ENCODE measurements around the gene PRUNE2.

The PRUNE2 gene

DNA sequence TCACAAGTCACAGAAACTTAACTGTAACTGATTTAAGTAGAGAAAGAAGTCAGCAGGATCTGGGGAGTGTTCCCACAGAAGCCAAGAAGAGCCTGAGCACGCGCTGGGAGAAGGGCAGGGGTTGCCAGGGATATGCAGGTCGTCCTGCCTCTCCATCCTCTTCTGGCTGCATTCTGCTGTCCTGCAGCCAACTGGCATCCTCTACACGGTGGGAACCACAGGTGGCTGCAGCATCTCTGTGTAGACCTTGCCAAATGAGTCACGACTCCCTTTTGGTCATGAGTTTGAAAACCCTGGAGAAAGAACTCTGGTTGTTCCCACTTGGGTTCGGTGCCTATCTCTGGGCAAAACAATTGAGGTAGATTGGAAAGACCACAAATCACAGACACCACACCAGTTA lies 180.0 kb downstream of the PRUNE2 start:
- DNase-seq, result no peak

DNA sequence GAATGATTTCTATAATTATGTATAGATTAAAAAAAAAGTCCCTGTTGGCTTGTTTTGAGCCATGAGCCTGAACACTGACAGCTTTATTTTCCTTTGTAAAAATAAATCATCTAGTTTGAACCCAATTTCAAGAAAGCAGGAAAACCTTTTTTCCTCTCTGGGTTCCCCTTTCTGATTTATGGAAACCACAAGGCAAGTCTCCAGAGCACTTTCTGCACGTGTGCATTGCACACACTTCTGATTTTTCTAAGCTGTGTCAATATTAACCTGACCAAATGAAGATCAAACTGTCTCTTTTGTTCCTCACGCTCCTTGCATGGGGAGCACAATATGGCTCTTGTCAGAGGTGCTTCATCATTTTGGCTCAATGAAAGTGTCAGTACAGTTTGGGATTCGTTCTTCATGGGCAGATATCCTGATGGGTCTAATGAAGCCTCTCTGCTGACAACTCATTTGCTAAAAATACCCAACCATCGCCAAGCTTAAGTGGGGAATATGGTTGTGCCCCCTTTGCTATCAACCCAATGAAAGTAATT lies 180.8 kb downstream of the PRUNE2 start:
- DNase-seq, result no peak

DNA sequence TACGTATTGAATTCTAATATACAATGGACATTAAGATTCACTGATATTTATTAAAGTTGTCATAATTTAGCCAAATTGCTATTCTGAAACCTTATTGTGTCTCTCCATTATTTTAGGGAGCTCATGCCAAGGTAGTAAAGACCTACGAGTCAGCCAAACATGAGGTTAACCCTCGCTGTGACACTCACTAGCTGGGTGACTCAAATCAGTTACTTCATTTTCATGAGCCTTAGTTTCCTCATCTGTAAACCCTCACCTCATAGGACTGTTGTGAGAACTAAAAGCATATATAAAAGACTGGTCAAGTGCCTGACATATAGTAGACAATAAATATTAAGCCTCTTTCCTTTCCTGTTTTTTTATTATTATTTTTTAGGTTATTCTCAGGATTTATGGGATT lies 185.7 kb downstream of the PRUNE2 start:
- no peak for DNase-seq

DNA sequence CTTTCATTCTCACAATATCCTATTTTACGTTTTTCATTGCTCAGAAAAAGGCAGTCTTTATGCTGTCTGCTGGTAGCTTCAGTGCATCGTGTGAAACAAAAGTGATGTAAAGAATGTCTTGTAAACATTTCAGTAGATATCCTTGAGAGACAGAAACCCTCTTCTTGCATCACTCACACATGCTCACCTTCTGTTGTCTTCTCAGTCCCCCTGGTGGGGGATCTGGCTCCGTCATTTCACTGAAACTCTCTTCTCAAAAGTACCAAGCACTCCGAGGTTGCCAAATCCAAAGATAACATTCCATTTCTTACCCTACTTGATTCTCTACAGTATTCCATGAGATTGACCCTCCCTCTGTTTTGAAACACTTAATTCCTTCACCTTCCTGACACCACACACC lies 187.7 kb downstream of the PRUNE2 start:
- no peak for DNase-seq

DNA sequence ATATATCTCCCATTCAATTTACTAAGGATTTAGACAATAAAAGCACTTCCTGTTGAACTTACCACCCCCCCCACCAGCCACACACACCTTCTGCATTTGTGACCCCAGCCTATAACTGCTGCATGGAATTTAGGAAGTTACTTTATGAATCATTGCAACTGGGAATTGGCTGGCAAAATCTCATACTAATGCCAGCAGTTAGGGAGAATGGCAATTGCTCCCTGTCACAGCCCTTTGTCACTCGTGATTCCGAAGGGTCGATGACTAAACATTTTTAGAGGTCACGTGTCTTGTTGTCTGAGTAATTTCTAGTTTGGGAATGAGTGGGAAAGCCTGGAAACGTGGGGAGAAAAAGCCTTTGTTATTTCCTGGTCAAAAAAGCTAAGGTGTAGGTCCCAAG lies 188.3 kb downstream of the PRUNE2 start:
- no peak for DNase-seq

DNA sequence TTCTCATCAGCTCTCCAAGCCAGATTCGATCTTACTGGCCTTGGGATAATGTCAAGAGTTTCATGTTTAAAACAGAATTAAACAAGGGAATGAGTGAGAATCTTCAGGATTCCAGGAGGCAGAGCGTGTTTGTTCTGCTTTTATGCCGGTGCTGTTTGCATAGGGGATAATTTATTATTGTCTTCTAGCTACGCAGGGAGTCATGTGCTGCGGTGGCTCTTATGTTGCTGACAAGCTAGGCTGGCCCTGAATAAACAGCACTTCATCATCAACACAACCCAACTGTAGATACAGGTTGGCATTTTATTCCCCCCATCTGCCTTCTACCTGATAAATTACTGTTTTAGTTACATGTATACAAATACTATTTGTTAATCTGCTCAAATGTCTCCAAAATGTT lies 188.7 kb downstream of the PRUNE2 start:
- DNase-seq, result no peak

DNA sequence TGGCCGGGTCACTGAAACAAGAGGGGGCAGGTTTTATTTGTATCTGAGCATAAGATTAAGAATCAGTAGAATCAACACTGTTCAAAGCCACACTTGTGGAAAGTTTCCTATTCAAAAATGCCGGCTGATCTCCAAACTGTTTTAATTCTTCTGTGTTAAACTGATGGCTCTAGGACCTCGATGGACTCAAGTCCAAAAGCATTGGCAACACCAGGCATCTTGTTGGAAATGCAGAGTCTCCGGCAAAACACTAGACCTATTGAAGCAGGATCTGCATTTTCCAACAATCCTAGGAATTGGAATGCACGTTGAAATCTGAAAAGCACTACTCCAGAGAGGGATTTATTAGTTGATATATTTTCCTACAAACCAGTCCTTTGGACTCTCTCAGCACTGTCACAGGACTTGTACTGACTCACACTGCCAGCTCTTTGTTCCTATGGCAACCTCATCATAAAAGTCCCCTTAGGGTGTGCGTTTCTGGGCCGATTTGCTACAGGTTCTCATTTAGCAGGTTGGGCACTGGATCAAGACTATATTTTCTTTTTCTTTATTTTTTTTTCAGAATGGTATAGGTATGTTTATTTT lies 189.7 kb downstream of the PRUNE2 start:
- DNase-seq, result no peak

DNA sequence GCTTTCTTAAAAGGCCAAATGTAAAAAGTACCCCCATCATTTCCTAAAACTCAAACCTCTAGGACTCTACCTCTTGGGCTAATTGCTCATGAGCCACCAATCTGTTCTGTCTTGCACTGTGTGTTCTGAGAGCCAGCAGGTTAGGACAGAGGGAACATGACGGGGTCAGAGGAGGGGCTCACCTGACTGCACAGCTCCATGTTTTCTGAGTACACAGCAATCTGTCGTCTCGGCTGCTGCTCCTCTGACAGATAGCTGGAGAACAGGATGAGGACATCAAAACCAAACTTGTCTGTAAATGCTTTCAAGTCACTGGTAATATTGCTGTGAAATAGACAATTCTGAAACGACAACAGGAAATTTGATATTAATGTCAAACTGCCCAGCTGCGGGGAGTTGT lies 192.5 kb downstream of the PRUNE2 start:
- DNase-seq, result no peak

DNA sequence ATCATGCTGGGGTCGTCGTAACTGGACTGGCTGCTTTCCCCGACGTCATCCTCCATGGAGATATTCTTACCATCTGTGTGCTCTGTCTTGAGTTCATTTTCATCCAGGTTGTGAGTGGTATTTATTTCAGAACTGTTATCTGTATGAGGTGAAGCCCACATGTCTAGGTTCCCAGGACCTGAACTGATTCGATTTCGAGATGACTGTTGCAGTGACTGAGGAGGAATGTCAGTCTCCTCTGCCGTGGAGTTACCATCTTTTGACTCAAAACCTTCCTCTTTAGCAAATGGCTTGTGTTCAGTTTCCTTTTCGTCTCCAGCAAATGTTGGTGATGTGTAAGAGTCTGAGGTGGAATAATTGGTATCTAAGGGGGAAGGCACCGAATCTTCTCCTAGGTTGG lies 196.9 kb downstream of the PRUNE2 start:
- no peak for DNase-seq

DNA sequence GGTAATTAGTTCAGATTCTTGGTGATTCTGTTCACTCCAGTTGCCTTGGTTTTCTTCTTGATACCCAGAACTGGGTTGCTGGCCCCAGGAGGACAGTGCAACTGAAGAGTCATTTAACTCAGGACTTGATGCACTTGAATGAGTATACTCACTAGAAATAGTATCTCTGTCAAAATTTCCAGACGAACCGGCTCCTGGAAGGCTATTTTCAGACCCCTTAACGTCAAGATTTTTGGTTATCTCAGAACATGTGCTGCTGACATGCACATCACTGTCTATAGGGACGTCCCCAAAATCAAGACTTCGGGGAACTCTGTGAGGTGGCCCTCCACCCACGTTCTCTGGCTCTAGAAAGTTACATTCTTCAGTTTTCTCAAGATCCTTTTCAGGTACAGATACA lies 198.4 kb downstream of the PRUNE2 start:
- DNase-seq, result no peak

DNA sequence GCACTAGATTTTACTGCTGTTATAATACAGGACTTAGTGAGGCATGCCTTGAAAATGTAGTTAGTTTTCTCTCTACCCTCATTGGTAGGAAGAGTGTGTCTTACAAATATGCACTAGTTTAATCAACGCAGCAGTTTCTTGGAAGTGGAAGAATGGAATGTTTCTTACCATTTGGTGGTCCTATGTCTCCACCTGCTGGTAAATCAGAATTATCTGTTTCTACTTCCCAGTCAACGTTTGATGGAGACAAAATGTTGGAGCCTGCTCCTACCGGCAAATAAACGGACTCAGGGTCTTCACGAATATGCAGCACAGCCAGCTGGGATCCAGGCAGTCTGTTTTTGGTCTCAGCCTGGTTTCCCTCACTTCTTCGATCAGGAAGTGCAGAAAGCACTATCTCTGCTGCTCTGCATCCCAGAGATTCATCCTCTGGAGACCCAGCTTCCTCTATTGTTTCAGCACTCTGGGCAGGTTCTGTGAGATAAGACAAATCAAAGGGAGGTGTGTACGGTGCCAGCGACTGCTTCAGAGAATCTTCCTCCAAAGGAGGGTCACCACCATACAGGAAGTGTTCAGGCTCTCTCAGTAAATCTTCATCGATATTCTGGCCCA lies 201.2 kb downstream of the PRUNE2 start:
- no peak for DNase-seq

DNA sequence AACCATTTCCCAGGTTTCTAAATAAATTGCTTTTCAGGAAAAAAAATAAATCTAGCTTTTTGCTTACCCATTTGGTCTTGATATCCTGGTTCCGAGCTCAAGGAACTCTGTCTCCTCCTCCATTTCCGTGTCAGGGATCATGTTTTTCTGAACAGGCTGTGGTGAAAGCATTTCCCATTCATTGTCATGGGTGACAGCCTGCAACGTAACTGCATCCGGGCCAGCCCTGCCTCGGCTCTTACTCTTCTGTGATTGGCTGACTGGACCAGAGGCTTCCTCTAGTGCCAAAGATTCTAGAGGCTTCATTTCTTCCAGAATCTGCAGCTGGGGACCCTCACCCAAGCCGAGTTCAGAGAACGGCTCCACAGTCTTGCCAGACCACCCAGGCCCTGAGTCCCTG lies 202.6 kb downstream of the PRUNE2 start:
- DNase-seq, result no peak

DNA sequence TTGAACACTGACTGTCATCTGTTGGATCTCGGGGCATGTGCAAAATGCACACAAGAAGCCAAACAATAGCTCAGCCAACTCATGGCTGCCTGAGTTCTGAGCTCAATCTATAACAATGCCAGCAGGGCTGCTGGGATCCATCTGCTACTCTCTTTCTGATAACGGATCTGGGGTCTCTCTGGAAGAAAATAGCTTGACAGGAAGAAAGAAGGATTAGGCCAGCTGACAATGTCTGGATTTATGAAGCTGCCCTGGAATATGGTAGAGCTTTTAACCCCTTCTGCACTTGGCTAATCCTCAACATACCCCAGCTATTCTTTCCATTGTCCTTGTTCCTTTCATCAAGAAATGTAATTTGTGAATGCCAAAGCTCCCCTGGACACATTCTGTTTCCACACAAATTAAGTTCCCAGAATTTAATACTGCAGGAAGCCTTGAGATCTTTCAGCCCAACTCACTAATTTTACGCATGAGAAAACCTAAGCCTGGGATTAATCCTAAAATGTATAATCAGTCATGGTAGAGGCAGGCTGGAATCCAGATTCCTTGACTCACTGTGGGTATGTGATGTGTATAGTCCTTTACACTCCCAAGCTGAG lies 204.4 kb downstream of the PRUNE2 start:
- no peak for DNase-seq

DNA sequence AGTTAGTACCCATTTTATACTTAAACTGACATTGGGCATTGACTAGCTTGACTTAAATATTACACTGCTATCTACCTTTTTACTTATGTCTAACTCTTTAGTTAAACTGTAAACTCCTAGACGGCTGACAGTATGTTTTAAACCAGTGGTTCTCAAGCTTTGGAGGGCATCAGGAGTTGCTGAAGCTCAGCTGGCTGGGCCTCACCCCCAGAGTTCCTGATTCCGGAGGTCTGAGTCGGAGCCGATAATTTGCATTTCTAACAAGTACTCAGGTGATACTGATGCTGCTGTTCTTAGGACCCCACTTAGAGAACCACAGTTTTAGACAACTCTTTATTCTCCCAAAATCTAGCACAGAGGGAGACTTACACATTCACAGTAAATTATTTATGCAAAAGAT lies 205.0 kb downstream of the PRUNE2 start:
- DNase-seq, result no peak

DNA sequence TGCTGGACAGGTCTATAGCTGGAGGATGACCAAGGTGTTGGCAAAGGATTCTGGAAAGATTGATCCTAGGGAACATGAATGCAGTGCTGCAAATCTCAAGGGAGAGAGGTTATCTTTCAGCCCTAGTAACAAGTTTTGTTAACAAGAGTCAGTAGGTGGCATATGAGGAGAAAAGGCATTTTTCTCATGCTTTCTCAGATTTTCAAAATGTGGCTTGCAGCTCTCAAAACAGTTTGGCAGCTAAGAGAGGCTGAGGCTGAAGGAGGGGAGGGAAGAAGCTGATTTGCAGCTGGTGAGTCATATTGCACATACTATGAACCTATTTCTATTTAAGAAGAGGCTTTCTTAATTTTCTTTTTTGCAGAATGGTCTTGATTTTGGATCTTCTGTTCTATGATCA lies 205.9 kb downstream of the PRUNE2 start:
- no peak for DNase-seq

DNA sequence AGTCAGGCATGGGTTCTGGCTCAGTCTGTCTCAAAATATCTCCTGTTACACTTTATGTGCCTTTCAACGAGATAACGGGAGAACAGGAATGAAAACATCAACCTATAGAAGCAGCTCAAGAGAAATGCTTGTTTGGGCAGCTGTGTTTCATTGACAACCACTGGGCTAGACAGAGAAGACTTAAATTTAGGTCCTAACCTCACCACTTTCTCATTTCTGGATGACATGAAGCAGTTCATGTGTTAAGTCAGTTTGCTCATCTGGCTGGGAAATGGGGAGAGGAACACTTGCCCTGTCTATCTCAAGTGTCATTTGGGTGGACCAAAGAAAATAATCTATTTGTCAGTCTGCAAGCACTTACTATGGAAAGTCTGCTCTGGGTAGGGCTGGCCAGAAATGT lies 208.4 kb downstream of the PRUNE2 start:
- DNase-seq, result no peak

DNA sequence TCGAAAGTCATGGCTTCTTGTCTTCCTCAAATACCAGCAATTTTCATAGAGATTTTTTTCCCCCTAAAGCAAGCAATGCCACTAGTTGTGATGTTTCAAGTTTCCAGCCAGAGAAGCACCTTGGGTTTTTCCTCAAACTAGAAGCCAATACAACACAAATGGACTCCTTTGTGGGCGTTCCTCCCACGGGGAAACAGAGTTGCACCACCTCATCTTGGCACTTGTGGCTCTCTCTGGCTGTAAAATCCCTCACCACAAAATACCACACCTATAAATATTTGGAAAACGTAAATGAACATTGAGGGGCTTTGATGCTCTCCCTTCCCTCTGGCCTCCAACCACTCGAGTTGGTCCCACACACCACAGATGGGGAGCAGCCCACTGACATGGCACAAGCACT lies 208.8 kb downstream of the PRUNE2 start:
- DNase-seq, result no peak

DNA sequence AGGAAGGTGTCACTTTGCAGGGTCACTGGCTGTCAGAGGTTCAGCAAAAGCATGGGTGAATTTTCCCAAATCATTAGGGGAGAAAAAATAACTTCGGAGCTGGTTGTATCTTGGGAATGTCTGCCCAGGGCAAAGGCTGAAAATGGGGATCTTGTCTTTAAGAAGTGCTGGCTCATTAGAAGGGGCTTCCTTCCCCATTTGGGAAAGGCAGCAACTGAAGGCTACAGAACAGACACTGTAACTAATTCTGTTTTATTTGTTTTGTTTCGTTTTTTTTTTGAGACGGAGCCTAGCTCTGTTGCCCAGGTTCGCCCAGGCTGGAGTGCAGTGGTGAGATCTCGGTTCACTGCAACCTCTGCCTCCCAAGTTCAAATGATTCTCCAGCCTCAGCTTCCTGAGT lies 212.0 kb downstream of the PRUNE2 start:
- DNase-seq, result no peak

DNA sequence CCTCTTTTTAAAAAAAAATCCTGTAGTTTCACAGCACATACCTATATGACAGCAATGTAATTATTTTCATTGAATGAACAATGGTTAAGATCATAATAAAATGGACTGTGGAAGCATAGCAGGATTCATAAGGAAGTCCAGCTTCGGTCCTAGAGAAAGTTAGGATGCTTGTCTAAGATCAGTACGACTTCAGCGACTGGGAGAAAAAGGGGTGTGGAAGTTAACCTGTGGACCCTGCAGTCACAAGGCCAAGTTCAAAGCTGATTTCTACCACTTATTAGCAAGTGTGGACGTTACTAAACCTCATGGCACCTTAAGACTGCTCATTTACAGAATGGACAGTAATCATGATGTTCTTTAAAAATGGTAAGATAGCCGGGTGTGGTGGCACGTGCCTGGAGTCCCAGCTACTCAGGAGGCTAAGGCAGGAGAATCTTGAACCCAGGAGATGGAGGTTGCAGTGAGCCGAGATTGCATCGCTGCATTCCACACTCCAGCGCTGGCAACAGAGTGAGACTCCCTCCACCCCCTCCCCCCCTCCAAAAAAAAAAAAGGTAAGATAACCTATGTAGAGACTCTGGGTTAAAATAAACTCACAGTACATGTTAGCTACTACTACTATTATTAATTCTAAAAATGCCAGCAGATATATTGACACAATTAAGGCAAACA lies 213.3 kb downstream of the PRUNE2 start:
- no peak for DNase-seq

DNA sequence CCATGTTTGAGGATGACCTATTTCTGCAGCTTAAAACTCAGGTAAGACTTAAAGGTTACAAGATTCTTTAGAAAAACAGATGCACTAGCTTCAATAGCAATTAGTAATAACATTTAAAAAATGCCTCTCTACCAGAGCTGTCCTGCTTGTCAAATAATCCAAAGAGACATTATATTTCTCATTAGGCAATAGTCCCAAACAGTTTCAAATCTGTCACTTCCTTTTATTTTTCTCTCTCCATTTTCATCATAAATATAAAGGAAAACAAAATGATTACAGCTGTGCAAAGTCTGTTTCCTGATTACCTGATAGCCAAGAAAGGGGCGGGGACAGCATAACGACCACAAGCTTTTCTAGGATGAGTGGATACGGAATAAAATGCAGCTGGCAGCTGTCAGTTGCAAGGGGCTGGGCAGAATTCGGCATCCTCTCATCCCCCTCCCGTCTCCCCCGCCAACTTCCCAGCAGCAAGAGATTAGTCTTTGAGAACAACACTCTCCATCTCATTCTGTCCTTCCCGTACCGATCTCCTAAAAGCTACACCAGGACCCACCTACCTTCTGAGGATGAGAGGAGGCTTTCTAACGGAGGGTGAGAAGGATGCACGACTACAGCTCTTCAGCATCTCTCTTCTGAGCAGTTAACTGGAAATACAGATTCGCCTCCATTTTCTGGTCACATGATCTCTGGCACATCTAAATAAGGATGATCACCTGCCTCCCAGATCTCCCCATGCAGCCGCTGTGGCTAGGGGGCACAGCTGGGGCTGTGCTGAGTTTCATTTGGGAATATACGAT lies 214.2 kb downstream of the PRUNE2 start:
- DNase-seq, result no peak

DNA sequence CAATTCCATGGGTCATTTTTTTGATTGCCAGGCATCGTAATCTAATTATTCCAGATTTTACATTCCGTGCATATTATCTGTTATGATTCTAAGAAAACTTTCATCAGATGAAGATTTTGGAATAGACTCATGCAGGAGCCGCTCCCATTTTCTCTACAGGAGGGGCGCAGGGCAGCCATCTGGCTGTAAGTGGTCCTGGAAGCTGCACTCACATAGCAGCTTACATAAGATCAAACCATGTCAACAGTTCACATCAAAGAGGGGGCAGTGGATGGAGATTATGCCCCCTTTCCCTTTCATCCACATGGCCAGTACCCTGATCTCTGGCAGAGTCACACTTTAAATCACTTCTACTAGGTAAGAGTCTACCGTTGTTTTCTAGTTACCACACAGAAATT lies 214.9 kb downstream of the PRUNE2 start:
- no peak for DNase-seq

DNA sequence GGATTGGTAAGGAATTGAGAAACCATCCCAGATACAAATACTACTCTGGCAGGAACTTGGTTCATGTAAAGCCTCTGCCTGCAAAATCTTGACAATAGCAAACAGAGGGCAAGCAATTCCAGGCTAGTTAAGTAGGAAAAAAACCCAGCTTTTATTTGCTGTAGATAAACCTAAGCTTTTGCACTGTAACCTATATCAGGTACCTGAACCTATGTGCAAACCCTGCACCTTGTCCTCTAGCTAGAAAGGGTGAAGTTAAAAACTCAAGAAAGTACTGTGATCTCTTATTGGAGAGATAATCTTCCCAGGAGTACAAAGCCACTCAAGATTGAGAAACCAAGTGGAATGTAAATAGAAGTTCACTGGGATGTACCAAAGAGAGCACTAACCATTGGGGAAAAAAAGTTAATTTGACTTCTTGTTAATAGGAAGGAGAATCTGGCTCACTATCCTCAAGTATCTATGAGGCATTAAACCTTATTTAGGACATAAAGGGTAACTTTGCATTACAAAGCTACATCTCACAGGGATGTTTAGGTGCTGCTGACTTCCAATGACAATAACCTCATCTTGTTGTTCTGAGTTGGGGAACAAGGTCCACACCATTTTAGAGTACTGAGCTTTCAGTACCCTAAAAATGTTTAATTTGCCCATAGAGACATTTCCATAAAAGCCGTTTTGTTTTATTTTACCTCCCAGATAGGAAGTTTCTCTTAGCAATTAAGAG lies 215.5 kb downstream of the PRUNE2 start:
- no peak for DNase-seq
